Erythroblast (primary cell): ENCODE results near the gene NEIL3.

ENCODE experiments used
- GATA1 ChIP-seq: IDR thresholded peaks from 2 replicates; pipeline ENCODE4 v1.6.1; 2011; ENCODE audit warnings: low read depth, mild to moderate bottlenecking, control low read depth, low read length, moderate library complexity
- POLR2A ChIP-seq: IDR thresholded peaks from 2 replicates; pipeline ENCODE4 v1.6.1; 2011; ENCODE audit warnings: mild to moderate bottlenecking, low read length

DNA sequence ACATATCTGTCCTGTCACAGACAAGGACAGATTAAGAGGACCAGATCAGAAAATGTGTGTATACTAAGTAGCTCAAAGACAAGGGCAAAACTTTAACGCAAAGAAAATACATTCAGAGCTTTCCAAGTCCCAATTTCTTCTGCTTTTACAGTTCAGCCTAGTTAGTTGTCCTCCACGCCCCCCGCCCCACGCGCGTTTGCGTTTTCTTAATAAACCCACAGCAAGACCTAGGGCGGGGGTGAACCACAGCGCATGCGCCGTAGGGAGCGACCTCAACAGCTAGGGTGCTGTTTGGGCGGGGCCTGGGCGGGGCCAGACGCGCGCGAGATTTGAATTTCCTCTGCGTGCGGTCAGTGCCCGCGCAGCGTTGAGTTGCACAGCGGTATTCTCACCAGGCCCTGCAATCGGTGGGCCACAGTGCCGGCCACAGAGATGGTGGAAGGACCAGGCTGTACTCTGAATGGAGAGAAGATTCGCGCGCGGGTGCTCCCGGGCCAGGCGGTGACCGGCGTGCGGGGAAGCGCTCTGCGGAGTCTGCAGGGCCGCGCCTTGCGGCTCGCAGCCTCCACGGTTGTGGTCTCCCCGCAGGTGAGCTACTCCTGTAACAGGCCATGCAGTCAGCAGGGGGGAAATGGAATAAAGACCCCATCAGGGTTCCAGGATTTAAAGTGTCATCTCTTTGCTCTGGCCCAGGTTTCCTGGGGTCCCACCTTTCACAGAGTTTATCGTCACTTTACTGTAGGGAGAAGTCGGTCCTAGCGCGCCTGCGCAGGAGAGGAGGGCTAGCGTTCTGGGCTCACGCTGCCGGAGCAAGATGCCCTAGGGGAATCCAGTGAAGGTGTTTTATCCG lies at the start of gene NEIL3:
- TF ChIP-seq POLR2A, result peak; percentile 83
- no peak for TF ChIP-seq GATA1
